Measurements from ENCODE around the gene SPON2. TPM values are rescaled to one million over a fixed set of nuclear protein-coding genes. Genes with fewer than 3 reads are reported as not detected.

SPON2 gene
- total RNA-seq, 3 donors from 2014 or later: 35.3 to 59.4 (median 36.1) TPM

DNA sequence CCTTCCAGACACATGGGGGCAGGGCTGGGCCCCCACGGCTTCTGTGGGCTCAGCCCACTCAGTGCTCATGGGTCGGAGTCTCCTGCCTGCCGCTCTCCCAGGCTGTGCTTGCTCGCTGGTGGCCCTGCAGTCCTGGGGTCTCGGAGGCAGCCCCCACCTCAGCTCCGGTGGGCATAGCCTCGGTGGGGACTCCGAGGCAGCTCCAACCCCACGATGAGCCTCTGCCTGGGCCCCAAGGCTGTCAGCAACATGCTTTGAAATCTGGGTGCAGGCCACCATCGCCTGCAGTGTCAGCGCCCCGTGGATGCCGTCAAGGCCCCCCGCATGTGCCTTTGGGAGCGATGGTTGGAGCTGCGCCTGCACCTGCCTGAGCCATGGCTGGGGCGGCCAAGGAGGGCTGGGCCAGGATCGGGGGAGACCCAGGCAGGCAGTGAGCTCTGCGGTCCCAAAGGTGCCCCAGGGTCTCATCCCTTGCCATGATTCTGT lies 30.2 kb upstream of the SPON2 start:
- intact Hi-C loops (cut with DNase I; ENCODE audit: low total_unique reads): no loop called here
- H3K27me3 ChIP-seq: no peaks in the 10 kb centered on the region
- no peaks in the 10 kb centered on the region for H3K36me3 ChIP-seq
- no peaks in the 10 kb centered on the region for H3K9me3 ChIP-seq
- peak overlapping the region; percentile 35 to 92 for H3K27ac ChIP-seq
- no peak overlapping the region for H3K4me3 ChIP-seq
- H3K4me1 ChIP-seq: peaks cover 0 to 6% of the 10 kb centered on the region in 2 donors
- TF ChIP-seq POLR2A (IDR thresholded peaks at IDR 0.05) (no peak), POLR2AphosphoS5 (IDR thresholded peaks at IDR 0.05) (no peak)
- TF ChIP-seq, protein P1, sequence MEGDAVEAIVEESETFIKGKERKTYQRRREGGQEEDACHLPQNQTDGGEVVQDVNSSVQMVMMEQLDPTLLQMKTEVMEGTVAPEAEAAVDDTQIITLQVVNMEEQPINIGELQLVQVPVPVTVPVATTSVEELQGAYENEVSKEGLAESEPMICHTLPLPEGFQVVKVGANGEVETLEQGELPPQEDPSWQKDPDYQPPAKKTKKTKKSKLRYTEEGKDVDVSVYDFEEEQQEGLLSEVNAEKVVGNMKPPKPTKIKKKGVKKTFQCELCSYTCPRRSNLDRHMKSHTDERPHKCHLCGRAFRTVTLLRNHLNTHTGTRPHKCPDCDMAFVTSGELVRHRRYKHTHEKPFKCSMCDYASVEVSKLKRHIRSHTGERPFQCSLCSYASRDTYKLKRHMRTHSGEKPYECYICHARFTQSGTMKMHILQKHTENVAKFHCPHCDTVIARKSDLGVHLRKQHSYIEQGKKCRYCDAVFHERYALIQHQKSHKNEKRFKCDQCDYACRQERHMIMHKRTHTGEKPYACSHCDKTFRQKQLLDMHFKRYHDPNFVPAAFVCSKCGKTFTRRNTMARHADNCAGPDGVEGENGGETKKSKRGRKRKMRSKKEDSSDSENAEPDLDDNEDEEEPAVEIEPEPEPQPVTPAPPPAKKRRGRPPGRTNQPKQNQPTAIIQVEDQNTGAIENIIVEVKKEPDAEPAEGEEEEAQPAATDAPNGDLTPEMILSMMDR (IDR thresholded peaks at IDR 0.05): no peak
- DNase-seq (ENCODE audit: low spot score in 2 of 2): no peak

GRCh38 chr4:1201851-1202525 lies 29.6 kb upstream of the SPON2 start:
- Histone ChIP-seq H3K4me3 (peak overlapping the region in 2 of 3 donors; percentile 33 to 53), H3K4me1 (peaks cover 0 to 6% of the 10 kb centered on the region in 2 donors), H3K27ac (peak overlapping the region; percentile 35 to 92), H3K36me3 (no peaks in the 10 kb centered on the region), H3K9me3 (no peaks in the 10 kb centered on the region), H3K27me3 (no peaks in the 10 kb centered on the region)
- TF ChIP-seq, protein P1 (IDR thresholded peaks at IDR 0.05): no peak
- TF ChIP-seq POLR2A (IDR thresholded peaks at IDR 0.05) (no peak), POLR2AphosphoS5 (IDR thresholded peaks at IDR 0.05) (peak; percentile 73 to 90 (median 86))
- peak; percentile 56 to 68 for DNase-seq (ENCODE audit: low spot score in 2 of 2)
- intact Hi-C loops (cut with DNase I; ENCODE audit: low total_unique reads): no loop called here

GRCh38 chr4:1200425-1201035 lies 28.1 kb upstream of the SPON2 start:
- DNase-seq (ENCODE audit: low spot score in 2 of 2): peak in 1 of 2 donors; percentile 35
- H3K9me3 ChIP-seq: no peaks in the 10 kb centered on the region
- intact Hi-C loops (cut with DNase I; ENCODE audit: low total_unique reads): no loop called here
- peak overlapping the region; percentile 26 to 53 (median 33) for H3K4me3 ChIP-seq
- no peaks in the 10 kb centered on the region for H3K36me3 ChIP-seq
- H3K27me3 ChIP-seq: no peaks in the 10 kb centered on the region
- peaks cover 0 to 6% of the 10 kb centered on the region in 2 donors for H3K4me1 ChIP-seq
- H3K27ac ChIP-seq: peak overlapping the region; percentile 35 to 92
- TF ChIP-seq POLR2AphosphoS5 (IDR thresholded peaks at IDR 0.05): peak in 2 of 3 donors; percentile 24 to 50
- TF ChIP-seq POLR2A (IDR thresholded peaks at IDR 0.05): no peak

DNA sequence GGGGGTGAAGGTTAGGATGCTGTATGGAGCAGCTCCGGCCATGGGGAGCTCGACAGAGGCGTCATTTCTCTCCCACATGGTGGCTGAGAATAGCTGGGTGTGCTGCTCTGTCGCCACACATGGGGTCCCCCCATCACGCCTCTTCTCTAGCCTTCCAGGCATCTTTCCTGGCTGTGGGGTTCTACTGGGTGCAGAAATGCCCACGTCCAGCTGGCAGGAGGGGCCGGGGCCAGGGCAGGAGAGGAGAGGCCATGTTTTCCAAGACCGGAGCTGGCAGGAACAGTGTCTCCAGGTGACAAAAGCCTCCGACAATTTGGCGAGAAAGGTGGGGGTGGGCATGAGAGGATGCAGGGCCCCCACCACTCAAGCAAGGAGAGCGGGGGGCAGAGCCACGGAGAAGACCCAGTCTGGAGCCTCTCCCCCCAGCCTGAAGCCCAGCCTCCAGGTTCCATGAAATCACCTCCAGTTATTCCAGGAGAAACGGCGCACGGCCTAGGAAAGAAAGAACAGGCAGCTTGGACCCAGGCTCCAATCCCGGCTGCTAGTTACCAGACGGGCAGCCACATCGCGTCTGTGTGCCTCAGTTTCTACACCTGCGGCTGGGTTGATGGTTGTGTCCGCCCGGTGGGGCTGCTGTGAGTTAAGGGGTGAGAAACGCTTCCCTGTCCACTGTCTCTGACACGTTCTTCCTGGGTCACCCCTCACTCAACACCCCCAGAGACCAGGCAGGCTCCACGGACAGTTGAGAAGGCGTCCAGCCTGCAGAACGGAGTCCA lies 27.4 kb upstream of the SPON2 start:
- peaks cover 0 to 6% of the 10 kb centered on the region in 2 donors for H3K4me1 ChIP-seq
- H3K4me3 ChIP-seq: peak overlapping the region; percentile 26 to 53 (median 33)
- no peaks in the 10 kb centered on the region for H3K36me3 ChIP-seq
- peak in 1 of 2 donors; percentile 16 for DNase-seq (ENCODE audit: low spot score in 2 of 2)
- intact Hi-C loops (cut with DNase I; ENCODE audit: low total_unique reads): no loop called here
- no peaks in the 10 kb centered on the region for H3K27me3 ChIP-seq
- H3K27ac ChIP-seq: peak overlapping the region; percentile 35 to 92
- TF ChIP-seq POLR2A (IDR thresholded peaks at IDR 0.05) (no peak), POLR2AphosphoS5 (IDR thresholded peaks at IDR 0.05) (no peak)
- TF ChIP-seq, protein P1 (IDR thresholded peaks at IDR 0.05): no peak
- H3K9me3 ChIP-seq: no peaks in the 10 kb centered on the region

DNA sequence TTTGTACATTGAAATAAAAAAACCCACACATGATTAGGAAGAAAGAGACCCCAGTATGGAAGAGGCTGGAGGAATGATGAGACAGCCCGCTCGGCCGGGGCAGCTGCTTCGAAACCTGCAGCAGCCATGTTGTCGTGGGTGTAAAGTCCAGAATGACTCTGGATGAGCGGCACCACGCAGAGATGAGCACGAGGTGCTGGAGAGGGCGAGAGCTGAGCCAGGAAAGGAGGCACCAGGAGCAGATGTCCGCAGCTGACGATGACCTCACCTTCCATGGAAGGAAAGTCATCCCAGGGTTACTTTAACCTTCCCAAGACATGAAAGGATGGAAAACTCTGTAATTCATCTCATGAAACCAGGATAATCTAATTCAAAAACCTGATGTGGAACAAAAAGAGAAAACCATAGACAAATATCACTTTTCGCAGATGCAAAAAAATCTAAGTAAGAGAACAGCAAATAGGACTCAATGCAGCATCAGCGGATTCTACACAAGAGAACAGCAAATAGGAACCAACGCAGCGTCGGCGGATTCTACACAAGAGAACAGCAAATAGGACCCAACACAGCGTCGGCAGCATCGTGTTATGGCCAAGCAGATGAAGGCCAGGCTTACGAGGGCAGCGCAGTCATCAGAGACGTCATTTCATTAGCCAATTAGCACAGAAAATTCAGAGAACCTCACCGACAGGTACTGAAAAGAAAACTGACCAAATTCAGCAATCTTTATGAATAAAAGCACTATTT lies 25.9 kb upstream of the SPON2 start:
- H3K27ac ChIP-seq: peak overlapping the region; percentile 42 to 63
- no peaks in the 10 kb centered on the region for H3K27me3 ChIP-seq
- intact Hi-C loops (cut with DNase I; ENCODE audit: low total_unique reads): no loop called here
- H3K9me3 ChIP-seq: no peaks in the 10 kb centered on the region
- no peaks in the 10 kb centered on the region for H3K36me3 ChIP-seq
- peak in 1 of 2 donors; percentile 22 for DNase-seq (ENCODE audit: low spot score in 2 of 2)
- H3K4me1 ChIP-seq: peaks cover under 1 to 6% of the 10 kb centered on the region in 2 donors
- no peak for TF ChIP-seq POLR2AphosphoS5 (IDR thresholded peaks at IDR 0.05)
- TF ChIP-seq, protein P1 (IDR thresholded peaks at IDR 0.05): no peak
- no peak for TF ChIP-seq POLR2A (IDR thresholded peaks at IDR 0.05)
- no peak overlapping the region for H3K4me3 ChIP-seq
